Measurements from ENCODE around the gene SIL1.
"Not testable (repeated sequence)": the region's sequence is repeated elsewhere in the genome, so short reads cannot be mapped to it uniquely, and the experiment has no call there.

DNA sequence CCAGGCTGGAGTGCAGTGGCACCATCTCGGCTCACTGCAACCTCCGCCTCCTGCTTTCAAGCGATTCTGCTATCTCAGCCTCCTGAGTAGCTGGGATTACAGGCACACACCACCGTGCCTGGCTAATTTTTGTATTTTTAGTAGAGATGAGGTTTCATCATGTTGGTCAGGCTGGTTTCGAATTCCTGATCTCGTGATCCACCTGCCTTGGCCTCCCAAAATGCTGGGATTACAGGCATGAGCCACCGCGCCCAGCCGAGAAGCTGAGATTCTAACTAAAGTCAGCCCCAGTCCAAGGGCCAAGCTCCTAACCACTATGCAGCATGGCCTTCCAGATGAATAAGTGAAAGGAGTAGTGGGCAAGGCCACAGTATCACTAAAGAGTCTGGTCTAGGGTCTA is 20.9 kb downstream of the SIL1 start:
- TF ChIP-seq CTCF (IDR thresholded peaks at IDR 0.05; ENCODE audit: control extremely low read depth in 1 of 3, insufficient read depth in 1 of 3, low read depth in 1 of 3, low read length in 3 of 3); CREB1 (IDR thresholded peaks at IDR 0.05); RFX5 (IDR thresholded peaks at IDR 0.05; ENCODE audit: borderline replicate concordance, low read depth, low read length); ZNF274 (IDR thresholded peaks at IDR 0.05; ENCODE audit: borderline replicate concordance, extremely low read depth, low read length); POLR2AphosphoS5 (IDR thresholded peaks at IDR 0.05; ENCODE audit: low read depth, low read length); CEBPB (IDR thresholded peaks at IDR 0.05; ENCODE audit: low read depth, low read length); POLR2A (IDR thresholded peaks at IDR 0.05; ENCODE audit: control extremely low read depth in 1 of 2, low read depth in 2 of 2, low read length in 2 of 2); PHF8 (conservative IDR thresholded peaks at IDR 0.05; ENCODE audit: low read depth, low read length); KDM5A (IDR thresholded peaks at IDR 0.05; ENCODE audit: low read length); TCF12 (IDR thresholded peaks at IDR 0.05; ENCODE audit: low read depth, low read length); HDAC6 (IDR thresholded peaks at IDR 0.05; ENCODE audit: low read depth, low read length): not testable (repeated sequence)
- TF ChIP-seq, protein P1, sequence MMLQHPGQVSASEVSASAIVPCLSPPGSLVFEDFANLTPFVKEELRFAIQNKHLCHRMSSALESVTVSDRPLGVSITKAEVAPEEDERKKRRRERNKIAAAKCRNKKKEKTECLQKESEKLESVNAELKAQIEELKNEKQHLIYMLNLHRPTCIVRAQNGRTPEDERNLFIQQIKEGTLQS (IDR thresholded peaks at IDR 0.05; ENCODE audit: insufficient read depth, low read depth, low read length), result not testable (repeated sequence)
